Esophagus squamous epithelium (tissue), 4 donors: ENCODE measurements around the gene GNAT3.

Source experiments
- POLR2A ChIP-seq, 4 donors: fragments of 450-650 bp; IDR thresholded peaks; one replicate each; pipeline ENCODE4 v1.6.1; 2017; ENCODE audit warnings: antibody characterized with exemption in 4 of 4, mild to moderate bottlenecking in 4 of 4, moderate library complexity in 3 of 4
- TF ChIP-seq, protein P1 (sequence below), 6 experiments: fragments of 450-650 bp in 4 of 6; fragments of 200-600 bp in 2 of 6; sonication (generic) in 2 of 6; IDR thresholded peaks; one replicate each; pipeline ENCODE4 v1.5.1; 2016 to 2019; ENCODE audit warnings: antibody characterized with exemption in 6 of 6, mild to moderate bottlenecking in 4 of 6, moderate library complexity in 4 of 6

- no peak for TF ChIP-seq POLR2A (IDR thresholded peaks at IDR 0.05)
- TF ChIP-seq, protein P1, sequence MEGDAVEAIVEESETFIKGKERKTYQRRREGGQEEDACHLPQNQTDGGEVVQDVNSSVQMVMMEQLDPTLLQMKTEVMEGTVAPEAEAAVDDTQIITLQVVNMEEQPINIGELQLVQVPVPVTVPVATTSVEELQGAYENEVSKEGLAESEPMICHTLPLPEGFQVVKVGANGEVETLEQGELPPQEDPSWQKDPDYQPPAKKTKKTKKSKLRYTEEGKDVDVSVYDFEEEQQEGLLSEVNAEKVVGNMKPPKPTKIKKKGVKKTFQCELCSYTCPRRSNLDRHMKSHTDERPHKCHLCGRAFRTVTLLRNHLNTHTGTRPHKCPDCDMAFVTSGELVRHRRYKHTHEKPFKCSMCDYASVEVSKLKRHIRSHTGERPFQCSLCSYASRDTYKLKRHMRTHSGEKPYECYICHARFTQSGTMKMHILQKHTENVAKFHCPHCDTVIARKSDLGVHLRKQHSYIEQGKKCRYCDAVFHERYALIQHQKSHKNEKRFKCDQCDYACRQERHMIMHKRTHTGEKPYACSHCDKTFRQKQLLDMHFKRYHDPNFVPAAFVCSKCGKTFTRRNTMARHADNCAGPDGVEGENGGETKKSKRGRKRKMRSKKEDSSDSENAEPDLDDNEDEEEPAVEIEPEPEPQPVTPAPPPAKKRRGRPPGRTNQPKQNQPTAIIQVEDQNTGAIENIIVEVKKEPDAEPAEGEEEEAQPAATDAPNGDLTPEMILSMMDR (IDR thresholded peaks at IDR 0.05), result no peak
These were observed 30.5 kb upstream of the GNAT3 start for GRCh38 chr7:80542398-80542797.
